GM20000 (cell line): ENCODE measurements around the gene SIGLECL1.

Source experiments
- DNase-seq: peaks from one replicate; pipeline ENCODE4 v3.0.0; 2012; ENCODE audit warnings: low spot score
- TF ChIP-seq, protein P1 (sequence below): IDR thresholded peaks from 2 replicates; pipeline ENCODE4 v1.5.1; 2012; ENCODE audit warnings: mild to moderate bottlenecking, control low read depth; ENCODE audit errors: extremely low read depth, missing control alignments

The SIGLECL1 gene

DNA sequence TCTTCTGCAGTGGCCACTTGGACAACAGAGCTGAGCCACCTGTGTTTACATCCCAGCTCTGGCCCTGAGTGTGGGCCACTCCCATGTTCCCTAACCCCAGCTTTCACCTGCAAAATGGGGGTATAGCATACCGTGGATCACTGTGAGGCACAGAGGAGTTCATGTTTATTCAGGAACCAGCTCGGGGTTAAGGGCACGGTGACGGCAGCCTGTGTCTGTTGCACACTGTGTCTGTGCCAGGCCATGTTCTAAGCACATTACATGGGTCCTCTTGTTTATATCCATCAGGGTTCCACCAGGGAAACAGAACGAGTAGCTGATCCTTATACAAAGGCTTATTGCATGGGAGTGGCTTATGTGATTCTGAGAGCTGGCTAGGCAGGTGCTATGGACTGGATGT, 46.5 kb downstream of the SIGLECL1 start:
- TF ChIP-seq, protein P1, sequence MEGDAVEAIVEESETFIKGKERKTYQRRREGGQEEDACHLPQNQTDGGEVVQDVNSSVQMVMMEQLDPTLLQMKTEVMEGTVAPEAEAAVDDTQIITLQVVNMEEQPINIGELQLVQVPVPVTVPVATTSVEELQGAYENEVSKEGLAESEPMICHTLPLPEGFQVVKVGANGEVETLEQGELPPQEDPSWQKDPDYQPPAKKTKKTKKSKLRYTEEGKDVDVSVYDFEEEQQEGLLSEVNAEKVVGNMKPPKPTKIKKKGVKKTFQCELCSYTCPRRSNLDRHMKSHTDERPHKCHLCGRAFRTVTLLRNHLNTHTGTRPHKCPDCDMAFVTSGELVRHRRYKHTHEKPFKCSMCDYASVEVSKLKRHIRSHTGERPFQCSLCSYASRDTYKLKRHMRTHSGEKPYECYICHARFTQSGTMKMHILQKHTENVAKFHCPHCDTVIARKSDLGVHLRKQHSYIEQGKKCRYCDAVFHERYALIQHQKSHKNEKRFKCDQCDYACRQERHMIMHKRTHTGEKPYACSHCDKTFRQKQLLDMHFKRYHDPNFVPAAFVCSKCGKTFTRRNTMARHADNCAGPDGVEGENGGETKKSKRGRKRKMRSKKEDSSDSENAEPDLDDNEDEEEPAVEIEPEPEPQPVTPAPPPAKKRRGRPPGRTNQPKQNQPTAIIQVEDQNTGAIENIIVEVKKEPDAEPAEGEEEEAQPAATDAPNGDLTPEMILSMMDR = no peak
- DNase-seq = no peak

DNA sequence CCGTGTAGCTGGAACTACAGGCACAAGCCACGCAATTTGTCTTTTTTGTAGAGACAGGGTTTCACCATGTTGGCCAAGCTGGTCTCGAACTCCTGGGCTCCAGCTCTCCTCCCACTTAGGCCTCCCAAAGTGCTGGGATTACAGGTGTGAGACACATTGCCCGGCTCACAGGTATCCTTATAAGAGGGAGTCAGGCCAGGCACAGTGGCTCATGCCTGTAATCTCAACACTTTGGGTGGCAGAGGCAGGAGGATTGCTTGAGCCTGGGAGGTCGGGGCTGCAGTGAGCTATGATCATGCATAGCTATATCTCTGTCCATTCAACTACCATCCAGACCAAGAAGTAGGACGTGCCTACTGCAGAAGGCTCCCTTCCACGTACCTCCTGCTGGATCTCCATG, 50.4 kb downstream of the SIGLECL1 start:
- TF ChIP-seq, protein P1 = no peak
- no peak for DNase-seq

DNA sequence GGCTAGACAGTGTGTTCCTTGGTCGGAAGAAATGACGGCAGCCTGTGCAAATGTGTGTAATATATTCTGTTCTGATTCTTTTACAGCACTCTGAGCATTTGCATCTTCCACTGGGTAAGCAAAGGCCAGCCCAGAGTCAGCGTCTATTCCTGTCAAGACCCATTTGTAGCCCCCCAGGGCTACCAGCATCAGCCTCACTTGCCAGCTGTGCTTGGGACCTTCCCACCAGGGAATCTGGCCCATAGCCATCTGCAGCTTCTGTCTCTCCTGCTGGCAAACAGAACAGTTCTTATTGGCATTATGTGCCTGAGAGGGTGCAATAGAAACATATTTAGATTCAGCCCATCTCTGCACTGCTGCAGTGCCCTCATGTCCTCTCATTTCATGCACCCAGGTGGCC, 54.6 kb downstream of the SIGLECL1 start:
- TF ChIP-seq, protein P1 = no peak
- no peak for DNase-seq

DNA sequence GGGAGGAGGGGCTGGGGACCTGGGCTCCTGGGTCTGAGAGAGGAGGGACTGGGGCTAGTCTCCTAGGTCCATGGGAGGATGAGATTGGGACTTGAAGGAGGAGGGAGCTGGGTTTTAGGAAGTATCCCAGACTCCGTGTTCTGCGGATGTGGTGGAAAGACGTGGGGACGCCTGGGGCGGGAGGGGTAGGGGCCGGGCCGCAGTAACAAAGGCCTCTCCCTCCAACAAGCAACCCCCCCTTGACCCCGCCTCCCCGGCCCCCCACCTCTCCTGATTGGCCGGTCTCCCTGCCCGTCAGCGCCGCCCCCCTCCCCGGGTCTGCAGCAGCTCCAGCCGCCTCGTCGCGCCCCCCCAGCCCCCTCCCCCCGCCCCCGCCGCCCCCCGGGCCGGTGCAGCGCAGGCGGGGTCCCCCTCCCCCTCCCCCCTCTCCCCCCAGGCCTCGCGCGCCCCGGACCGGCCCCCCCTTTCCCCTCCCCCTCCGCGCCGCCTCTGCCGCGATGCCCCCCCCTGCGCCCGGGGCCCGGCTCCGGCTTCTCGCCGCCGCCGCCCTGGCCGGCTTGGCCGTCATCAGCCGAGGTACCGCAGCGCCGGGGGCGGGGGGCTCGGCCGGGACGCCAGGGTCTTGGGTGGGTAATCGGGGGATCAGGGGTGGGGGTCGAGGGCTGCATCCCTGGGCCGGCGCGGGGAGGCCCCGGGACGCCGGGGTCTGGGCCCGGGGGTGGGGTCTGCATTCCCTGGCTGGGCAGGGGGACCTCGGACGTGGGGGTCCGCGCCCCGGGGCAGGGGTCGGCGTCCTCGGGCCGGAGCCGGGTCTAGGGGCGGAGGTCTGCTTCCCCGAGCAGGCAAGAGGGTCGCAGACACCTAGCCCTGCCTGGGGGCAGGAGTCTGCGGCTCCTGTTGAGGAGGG, 60.7 kb downstream of the SIGLECL1 start, which contains the start of gene IGLON5:
IGLON5 (plus strand) TSS at position 294 of the 907 bp plus-strand sequence; CDS start at position 498, 204 bp downstream.
- TF ChIP-seq, protein P1 = no peak
- no peak for DNase-seq

DNA sequence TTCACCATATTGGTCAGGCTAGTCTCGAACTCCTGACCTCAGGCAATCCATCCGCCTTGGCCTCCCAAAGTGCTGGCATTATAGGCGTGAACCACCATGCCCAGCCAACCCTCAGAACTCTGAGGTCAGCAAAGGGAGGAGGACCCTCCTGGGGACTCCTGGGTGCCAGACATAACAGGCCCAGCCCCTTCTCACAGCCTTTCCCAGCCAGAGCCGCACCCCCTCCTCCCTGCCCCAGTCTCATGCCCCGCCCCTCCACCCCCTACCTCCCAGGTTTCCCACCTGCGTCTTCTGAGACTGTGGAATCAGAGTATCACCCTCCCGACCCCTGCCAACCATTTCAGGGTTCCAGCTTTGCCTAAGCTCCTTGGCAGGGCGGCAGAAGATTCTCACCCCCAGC, 65.8 kb downstream of the SIGLECL1 start:
- TF ChIP-seq, protein P1 = no peak

DNA sequence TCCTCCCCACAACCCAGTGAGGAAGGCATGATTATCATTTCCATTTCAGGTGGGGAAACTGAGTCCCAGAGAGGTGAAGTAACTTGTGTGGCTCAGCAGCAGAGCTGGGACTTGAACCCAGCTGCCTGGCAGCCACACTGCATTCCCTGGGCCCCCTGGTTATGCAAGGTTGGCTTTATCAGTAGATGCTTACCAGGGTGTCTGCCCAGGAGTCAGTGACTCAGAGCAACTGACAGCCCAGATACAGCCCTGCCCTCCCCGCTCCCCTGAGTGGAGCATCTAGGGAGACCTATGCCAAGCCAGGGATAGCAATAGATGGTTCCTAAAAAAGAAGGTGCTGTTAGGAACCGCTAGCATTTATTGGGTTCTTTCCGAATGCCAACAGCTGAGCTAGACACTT, 66.5 kb downstream of the SIGLECL1 start:
- TF ChIP-seq, protein P1 = no peak
- no peak for DNase-seq

More for the DNA sequence above, 65.8 kb downstream of the SIGLECL1 start:
- no peak for DNase-seq

DNA sequence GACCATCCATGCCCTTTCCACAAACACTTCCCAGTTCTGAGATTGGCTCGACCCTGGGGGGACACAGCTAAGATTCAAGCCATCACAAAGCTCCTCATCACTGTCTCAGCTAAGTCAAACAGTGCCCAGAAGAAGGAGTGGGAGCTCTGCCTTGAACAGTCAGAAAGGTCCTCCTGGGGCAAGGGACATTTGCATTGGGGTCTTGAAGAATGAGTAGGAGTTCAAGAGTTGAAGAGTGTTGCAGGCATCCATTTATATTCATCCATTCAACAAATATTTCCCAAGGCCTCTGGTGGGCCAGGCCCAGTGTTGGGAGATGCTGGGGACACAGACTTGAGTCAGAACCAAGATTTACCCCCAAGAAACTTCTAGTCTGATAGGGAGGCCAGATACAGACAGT, 67.1 kb downstream of the SIGLECL1 start:
- TF ChIP-seq, protein P1 = no peak
- DNase-seq = no peak
